ENCODE data around the gene MVB12B. TPM values are rescaled to one million over a fixed set of nuclear protein-coding genes. Genes with fewer than 3 reads are reported as not detected.

The MVB12B gene
- total RNA-seq, 1 experiment from 2014 or later, result 10.9 TPM

DNA sequence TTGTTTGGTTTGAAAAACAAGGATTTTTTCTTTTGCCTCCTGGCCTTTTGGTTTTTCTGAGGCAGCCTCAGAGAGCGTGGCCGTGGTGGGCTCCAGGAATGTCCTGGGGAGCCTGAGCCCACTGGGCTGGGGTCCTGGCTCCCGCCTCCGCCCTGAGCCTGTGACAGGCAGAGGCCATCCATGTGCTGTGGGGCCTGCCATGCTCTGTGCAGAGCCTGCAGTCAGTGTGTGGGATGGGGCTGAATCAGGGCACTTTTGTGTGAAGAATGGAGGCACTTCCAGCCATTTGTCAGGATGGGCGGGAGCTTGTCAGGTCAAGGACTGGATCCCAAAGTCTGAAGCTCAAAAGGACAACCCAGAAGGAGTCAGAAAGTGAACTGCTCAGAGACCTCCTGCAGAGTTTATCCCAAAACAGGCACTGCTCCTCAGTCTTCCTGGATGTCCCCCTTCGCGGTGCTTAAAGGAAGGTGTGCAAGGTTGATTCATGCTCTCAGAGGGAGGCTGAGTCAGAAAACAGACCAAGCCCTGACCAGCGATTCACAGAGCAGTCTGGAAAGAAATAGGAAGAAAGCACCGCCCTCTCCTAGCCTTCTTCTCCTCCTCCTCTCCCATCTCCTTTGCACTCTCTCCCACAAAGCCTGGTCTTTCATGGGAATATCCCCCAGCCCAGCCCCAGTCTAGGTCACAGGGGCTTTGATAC lies 53.2 kb downstream of the MVB12B start:
- Histone ChIP-seq H4K20me1 (ENCODE audit: insufficient read depth) (no peaks in the 10 kb centered on the region), H3K27me3 (ENCODE audit: insufficient read depth, low read length) (no peaks in the 10 kb centered on the region), H3K4me2 (ENCODE audit: low read length) (no peak overlapping the region), H3K36me3 (ENCODE audit: control insufficient read depth in 1 of 2, insufficient read depth in 2 of 2, low read length in 2 of 2) (no peaks in the 10 kb centered on the region), H3K79me2 (ENCODE audit: insufficient read depth, low read length) (no peaks in the 10 kb centered on the region), H3K9ac (ENCODE audit: low read length) (no peak overlapping the region), H3K27ac (ENCODE audit: low read depth, low read length) (no peak overlapping the region), H3K4me3 (replicated peaks in 1 of 2; ENCODE audit: low read depth in 1 of 2, low read length in 2 of 2) (no peak overlapping the region), H3K4me1 (ENCODE audit: control insufficient read depth in 1 of 2, insufficient read depth in 2 of 2, low read length in 2 of 2) (peaks cover 0 to 12% of the 10 kb centered on the region in 2 experiments; a peak in 2 of 4 replicates), H3K9me2 (ENCODE audit: insufficient read depth) (no peaks in the 10 kb centered on the region), H3K9me3 (ENCODE audit: control insufficient read depth in 1 of 2, insufficient read depth in 1 of 2, low read depth in 1 of 2, low read length in 2 of 2) (no peaks in the 10 kb centered on the region), H2AFZ (ENCODE audit: low read depth, low read length, poor library complexity, severe bottlenecking) (no peak overlapping the region)
- TF ChIP-seq CEBPB (IDR thresholded peaks at IDR 0.05; ENCODE audit: low read depth) (no peak), TCF7L2 (IDR thresholded peaks at IDR 0.05; ENCODE audit: borderline replicate concordance, extremely low read depth, insufficient read depth, insufficient read length) (no peak), CBX3 (IDR thresholded peaks at IDR 0.05; ENCODE audit: low read depth) (no peak), YY1 (IDR thresholded peaks at IDR 0.05; ENCODE audit: extremely low read depth, insufficient replicate concordance, low read depth, low read length) (no peak), ZNF274 (IDR thresholded peaks at IDR 0.05; ENCODE audit: low read depth, low read length) (no peak)
- TF ChIP-seq, protein P1, sequence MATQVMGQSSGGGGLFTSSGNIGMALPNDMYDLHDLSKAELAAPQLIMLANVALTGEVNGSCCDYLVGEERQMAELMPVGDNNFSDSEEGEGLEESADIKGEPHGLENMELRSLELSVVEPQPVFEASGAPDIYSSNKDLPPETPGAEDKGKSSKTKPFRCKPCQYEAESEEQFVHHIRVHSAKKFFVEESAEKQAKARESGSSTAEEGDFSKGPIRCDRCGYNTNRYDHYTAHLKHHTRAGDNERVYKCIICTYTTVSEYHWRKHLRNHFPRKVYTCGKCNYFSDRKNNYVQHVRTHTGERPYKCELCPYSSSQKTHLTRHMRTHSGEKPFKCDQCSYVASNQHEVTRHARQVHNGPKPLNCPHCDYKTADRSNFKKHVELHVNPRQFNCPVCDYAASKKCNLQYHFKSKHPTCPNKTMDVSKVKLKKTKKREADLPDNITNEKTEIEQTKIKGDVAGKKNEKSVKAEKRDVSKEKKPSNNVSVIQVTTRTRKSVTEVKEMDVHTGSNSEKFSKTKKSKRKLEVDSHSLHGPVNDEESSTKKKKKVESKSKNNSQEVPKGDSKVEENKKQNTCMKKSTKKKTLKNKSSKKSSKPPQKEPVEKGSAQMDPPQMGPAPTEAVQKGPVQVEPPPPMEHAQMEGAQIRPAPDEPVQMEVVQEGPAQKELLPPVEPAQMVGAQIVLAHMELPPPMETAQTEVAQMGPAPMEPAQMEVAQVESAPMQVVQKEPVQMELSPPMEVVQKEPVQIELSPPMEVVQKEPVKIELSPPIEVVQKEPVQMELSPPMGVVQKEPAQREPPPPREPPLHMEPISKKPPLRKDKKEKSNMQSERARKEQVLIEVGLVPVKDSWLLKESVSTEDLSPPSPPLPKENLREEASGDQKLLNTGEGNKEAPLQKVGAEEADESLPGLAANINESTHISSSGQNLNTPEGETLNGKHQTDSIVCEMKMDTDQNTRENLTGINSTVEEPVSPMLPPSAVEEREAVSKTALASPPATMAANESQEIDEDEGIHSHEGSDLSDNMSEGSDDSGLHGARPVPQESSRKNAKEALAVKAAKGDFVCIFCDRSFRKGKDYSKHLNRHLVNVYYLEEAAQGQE (IDR thresholded peaks at IDR 0.05; ENCODE audit: low read depth), result no peak
- ChIA-PET POLR2A (no interaction called here), RAD21 (ENCODE audit: low non-redundant PET in 1 of 2, low total read pairs in 2 of 2, uncharacterized antibody in 2 of 2, unreplicated experiment in 2 of 2) (no interaction called here), CTCF (no interaction called here)
- no TSS peak for BruUV-seq (replicated peaks)
- intact Hi-C loops (cut with micrococcal nuclease), result no loop called here
- no peak for DNase-seq (ENCODE audit: low read depth, low spot score)
- peak; percentile 49 for ATAC-seq

Measured in HCT116 (cell line).